Stimulated activated naive CD8-positive, alpha-beta T cell treated with anti-CD3 and anti-CD28 coated beads, Interleukin-15, Interleukin-2, amounts not matched to agents 100 ng/mL and 50 ng/mL, for 24 hours (primary cell): ENCODE measurements around the gene ADK.

Experiments
- H3K27ac Mint-ChIP-seq: one replicate; pipeline ENCODE4 v1.8.0; 2021; ENCODE audit warnings: mild to moderate bottlenecking, mixed read lengths
- H3K27me3 Mint-ChIP-seq: one replicate; pipeline ENCODE4 v1.8.0; 2021; ENCODE audit warnings: mixed read lengths
- H3K36me3 Mint-ChIP-seq: one replicate; pipeline ENCODE4 v1.8.0; 2021; ENCODE audit warnings: low read depth, mixed read lengths
- H3K4me1 Mint-ChIP-seq: one replicate; pipeline ENCODE4 v1.8.0; 2021; ENCODE audit warnings: low read depth, mixed read lengths
- H3K4me3 Mint-ChIP-seq: one replicate; pipeline ENCODE4 v1.8.0; 2021; ENCODE audit warnings: mild to moderate bottlenecking, mixed read lengths
- H3K9me3 Mint-ChIP-seq: one replicate; pipeline ENCODE4 v1.8.0; 2021; ENCODE audit warnings: mixed read lengths

Gene ADK

DNA sequence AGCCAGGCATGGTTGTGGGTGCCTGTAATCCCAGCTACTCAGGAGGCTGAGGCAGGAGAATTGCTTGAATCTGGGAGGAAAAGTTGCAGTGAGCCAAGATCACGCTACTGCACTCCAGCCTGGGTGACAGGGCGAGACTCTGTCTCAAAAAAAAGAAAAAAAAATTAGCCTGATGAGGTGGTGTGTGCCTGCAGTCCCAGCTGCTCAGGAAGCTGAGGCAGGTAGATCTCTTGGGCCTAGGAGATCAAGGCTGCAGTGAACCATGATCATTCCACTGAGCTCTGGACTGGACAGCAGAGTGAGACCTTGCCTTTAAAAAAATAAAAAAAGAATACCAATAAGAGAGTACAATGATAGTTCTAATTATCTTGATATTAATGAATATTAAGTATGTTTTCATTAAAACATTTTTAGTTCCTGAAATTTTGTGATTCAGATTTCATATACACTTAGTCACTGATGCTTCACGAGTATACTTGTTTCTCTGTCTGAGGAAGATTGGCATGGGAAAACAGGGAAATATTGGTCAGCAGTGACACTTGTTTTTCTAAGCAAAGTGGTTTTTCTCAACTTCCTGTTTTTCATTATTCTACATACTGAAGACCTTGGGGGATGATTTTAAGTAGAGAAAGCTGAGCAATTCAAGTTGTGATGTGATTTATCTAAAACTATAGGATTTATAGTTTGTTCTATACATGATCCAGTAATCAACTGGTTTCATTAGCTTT is 76.8 kb downstream of the ADK start:
- H3K27me3 Mint-ChIP-seq, result no peaks in the 10 kb centered on the region
- peaks cover 24% of the 10 kb centered on the region for H3K36me3 Mint-ChIP-seq
- peak overlapping the region; percentile 53 for H3K4me3 Mint-ChIP-seq
- H3K4me1 Mint-ChIP-seq, result peaks cover 34% of the 10 kb centered on the region
- H3K9me3 Mint-ChIP-seq, result no peaks in the 10 kb centered on the region
- peak overlapping the region; percentile 87 for H3K27ac Mint-ChIP-seq

DNA sequence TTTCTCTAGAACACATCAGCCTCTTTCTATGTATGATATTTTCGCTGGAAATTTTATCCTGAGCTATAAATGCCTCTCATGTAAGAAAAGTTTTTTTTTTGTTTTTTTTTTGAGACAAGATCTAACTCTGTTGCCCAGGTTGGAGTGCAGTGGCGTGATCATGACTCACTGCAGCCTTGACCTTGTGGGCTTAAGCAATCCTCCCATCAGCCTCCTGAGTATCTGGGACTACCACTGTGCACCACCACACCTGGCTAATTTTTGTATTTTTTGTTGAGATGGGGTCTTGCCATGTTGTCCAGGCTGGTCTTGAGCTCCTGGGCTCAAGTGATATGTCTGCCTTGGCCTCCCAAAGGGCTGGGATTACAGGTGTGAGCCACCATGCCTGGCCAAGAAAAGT is 80.4 kb downstream of the ADK start:
- Mint-ChIP-seq H3K27me3 (no peaks in the 10 kb centered on the region), H3K9me3 (no peaks in the 10 kb centered on the region), H3K27ac (peak overlapping the region; percentile 63), H3K4me1 (peaks cover 24% of the 10 kb centered on the region), H3K4me3 (no peak overlapping the region), H3K36me3 (peaks cover 14% of the 10 kb centered on the region)

DNA sequence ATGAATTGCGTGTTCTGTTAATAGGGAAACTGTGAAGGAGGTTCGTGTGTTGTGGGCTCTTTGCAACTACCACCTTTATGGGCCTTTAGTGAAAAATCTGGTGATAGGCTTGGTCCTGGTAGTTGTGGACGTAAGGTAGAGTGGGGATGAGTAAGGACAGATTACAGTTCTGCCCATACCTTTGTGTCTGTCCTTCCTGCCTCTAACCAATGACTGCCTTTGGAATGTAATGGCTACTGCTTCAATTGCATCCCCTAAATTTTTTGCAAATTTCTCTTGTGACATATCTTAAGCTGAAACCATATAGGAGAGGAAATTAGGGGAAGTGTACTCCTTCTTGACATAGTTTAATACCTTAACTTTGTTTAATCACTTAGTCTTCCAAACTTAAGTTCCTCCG is 82.3 kb downstream of the ADK start:
- H3K9me3 Mint-ChIP-seq, result no peaks in the 10 kb centered on the region
- H3K27ac Mint-ChIP-seq, result no peak overlapping the region
- H3K4me1 Mint-ChIP-seq, result peaks cover 8% of the 10 kb centered on the region
- H3K27me3 Mint-ChIP-seq, result no peaks in the 10 kb centered on the region
- H3K36me3 Mint-ChIP-seq, result peaks cover 16% of the 10 kb centered on the region
- H3K4me3 Mint-ChIP-seq, result no peak overlapping the region

DNA sequence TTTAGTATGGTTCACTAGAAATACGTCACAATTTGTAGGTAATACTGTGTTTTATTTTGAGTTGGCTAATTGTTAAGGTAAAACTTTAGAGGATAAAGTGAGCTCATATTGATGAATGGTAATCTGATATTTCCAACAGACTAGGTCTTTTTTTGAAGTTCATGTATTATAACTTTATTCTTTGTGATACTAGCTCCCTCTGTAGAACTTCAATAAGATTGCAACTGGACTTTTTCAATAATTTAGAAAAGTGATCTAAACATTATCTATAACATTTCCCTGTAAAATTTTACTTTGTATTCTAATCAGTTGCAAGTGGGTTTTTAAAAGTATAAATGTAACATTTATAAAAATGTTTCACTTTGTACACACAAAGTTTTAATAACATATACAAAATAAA is 83.5 kb downstream of the ADK start:
- no peak overlapping the region for H3K4me3 Mint-ChIP-seq
- H3K9me3 Mint-ChIP-seq, result no peaks in the 10 kb centered on the region
- no peaks in the 10 kb centered on the region for H3K27me3 Mint-ChIP-seq
- H3K36me3 Mint-ChIP-seq, result peaks cover 17% of the 10 kb centered on the region
- peaks cover 7% of the 10 kb centered on the region for H3K4me1 Mint-ChIP-seq
- H3K27ac Mint-ChIP-seq, result no peak overlapping the region

DNA sequence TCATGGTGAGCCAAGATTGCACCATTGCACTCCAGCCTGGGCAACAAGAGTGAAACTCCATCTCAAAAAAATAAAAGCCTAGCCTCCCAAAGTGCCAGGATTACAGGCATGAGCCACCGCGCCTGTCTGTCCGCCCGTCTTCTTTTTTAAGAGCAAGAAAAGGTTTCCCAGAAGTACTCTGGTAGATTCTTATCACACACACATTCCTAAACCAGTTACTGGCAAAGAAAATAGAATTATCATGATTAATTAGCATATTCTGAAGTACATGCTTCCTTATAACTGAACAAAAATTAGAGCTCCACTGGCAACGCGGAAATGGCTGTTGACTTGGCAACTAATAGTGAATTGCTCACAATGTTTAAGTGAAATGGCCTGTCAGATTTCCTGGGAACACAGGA is 87.0 kb downstream of the ADK start:
- Mint-ChIP-seq H3K36me3 (peaks cover 17% of the 10 kb centered on the region), H3K4me1 (peaks cover 7% of the 10 kb centered on the region), H3K27me3 (no peaks in the 10 kb centered on the region), H3K9me3 (no peaks in the 10 kb centered on the region), H3K4me3 (no peak overlapping the region), H3K27ac (no peak overlapping the region)

DNA sequence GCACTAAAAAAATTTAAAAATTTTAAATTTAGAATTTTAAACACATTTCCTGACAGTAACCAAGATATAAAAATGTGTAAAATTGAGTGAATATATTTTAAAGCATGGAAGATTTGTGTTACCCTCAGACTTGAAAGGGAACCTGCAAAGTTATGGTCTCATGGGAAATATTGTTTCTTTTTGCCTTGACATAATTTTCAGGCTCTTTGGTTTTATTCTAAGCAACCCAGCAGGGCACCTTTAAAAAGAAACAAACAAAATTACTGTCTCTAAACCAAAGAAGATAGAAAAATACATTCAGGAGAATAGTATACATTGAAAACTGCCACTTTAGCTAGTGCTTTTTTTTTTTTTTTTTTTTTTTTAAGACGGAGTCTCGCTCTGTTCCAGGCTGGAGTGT is 87.5 kb downstream of the ADK start:
- Mint-ChIP-seq H3K27ac (no peak overlapping the region), H3K36me3 (peaks cover 21% of the 10 kb centered on the region), H3K9me3 (no peaks in the 10 kb centered on the region), H3K4me1 (peaks cover 7% of the 10 kb centered on the region), H3K27me3 (no peaks in the 10 kb centered on the region), H3K4me3 (no peak overlapping the region)

DNA sequence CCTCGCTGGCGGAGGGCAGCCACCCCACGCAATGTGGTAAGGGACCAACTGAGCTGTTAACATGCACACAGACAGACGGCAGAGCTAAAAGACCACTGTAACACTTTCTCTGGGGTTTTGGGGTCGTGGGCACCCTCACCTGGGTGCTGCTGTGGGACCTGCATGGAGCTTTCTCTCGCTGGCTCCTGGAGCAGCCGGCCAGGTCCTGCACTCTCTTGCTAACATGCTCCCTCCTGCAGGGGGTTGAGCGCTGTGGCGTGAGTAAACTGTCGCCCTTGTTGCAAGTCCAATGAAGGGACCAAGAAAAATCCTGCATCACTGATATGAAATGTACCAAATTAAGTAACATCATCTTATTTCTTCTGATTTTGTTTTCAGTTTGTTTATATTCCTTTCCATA is 92.0 kb downstream of the ADK start:
- Mint-ChIP-seq H3K9me3 (no peaks in the 10 kb centered on the region), H3K27ac (no peak overlapping the region)

DNA sequence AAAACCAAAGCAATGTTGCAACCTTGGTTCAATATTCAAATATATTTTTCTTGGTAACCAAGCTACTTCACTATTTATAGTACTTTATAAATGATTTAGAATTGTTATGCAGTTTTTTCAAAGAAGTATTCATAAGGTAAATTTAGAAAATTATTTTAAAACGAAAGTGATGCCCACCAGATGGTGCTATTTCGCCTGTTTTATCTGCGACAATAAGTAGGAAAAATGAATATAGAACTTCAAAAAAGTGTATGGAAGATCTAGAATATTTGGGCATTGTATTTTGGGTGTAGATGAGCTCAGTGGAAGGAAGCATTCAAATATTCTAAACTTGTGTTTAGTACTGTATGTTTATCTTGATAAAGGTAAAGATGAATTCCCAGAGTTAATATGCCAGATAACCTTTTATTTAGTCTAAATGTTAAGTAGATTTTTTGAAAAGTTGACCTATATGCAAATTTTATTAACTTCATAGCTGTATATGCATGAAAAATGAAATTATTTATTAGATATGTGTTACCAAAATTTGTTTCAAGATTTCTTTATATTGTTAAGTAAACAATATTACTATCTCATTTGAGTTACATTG is 93.2 kb downstream of the ADK start:
- peaks cover 23% of the 10 kb centered on the region for H3K36me3 Mint-ChIP-seq

More for the DNA sequence above, 92.0 kb downstream of the ADK start:
- H3K36me3 Mint-ChIP-seq, result peaks cover 27% of the 10 kb centered on the region
- H3K27me3 Mint-ChIP-seq, result no peaks in the 10 kb centered on the region
- no peak overlapping the region for H3K4me3 Mint-ChIP-seq
- peaks cover 2% of the 10 kb centered on the region for H3K4me1 Mint-ChIP-seq

DNA sequence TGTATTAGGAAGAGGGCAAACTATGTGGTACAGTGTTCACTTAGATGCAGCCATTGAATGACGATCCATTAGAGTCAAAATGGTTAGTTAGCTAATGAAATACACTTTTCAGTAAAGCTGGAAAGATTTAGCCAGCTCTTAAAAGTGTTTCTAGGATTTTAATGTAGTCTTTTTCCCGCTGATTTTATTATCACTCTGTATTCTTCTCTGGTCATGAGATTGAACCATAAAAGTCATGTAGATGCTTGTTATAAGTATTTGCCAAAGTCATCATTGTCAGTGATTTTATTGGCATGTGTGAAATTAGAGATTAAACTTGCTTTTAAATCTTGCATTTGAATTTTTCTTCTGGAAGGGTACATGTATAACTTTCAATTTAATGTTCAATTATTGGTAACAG is 93.8 kb downstream of the ADK start:
- Mint-ChIP-seq H3K9me3 (no peaks in the 10 kb centered on the region), H3K4me1 (no peaks in the 10 kb centered on the region), H3K27ac (no peak overlapping the region), H3K27me3 (no peaks in the 10 kb centered on the region), H3K36me3 (peaks cover 21% of the 10 kb centered on the region), H3K4me3 (no peak overlapping the region)

More for the DNA sequence above, 93.2 kb downstream of the ADK start:
- Mint-ChIP-seq H3K4me1 (peaks cover under 1% of the 10 kb centered on the region), H3K27ac (no peak overlapping the region), H3K9me3 (no peaks in the 10 kb centered on the region), H3K27me3 (no peaks in the 10 kb centered on the region), H3K4me3 (no peak overlapping the region)

DNA sequence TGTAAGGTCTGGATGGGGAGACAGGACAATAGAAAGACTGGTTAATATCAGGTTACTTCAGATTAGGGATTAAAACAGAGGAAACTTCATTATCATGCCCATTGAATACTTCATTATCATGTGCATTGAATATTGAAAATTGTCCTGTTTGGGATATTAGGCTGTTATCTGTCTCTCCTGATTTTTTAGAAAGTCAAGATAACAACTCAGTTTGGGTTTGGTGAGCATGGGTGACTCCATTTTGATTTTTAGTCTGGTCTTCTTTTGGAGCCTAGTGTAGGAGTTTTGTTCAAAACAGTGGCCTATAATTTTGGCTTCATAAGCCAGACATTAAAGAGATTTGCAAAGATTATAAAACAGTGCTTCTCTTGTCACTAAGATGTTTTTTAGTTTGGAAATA is 95.5 kb downstream of the ADK start:
- H3K4me1 Mint-ChIP-seq, result no peaks in the 10 kb centered on the region
- no peaks in the 10 kb centered on the region for H3K27me3 Mint-ChIP-seq
- peaks cover 21% of the 10 kb centered on the region for H3K36me3 Mint-ChIP-seq
- H3K4me3 Mint-ChIP-seq, result no peak overlapping the region
- H3K27ac Mint-ChIP-seq, result no peak overlapping the region
- no peaks in the 10 kb centered on the region for H3K9me3 Mint-ChIP-seq

DNA sequence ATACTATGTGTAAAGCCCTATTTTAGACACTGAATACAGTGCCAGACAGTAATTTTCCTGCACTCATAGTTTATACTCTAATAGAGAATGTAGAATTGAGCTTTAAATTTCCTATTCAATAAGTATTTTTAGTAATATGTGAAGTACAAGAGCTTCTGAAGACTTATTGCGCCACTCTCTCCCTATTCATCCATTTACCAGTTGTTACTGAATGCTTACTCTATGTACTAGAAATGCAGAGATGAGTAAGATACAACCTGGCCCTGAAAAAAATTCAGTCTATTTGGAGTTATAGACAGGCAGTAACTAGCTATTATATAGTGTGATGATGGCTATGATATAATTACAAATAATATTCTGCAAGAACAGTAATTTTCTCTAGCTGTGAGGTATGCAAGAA is 98.8 kb downstream of the ADK start:
- H3K27ac Mint-ChIP-seq, result no peak overlapping the region
- H3K27me3 Mint-ChIP-seq, result no peaks in the 10 kb centered on the region
- no peak overlapping the region for H3K4me3 Mint-ChIP-seq
- H3K36me3 Mint-ChIP-seq, result peaks cover 12% of the 10 kb centered on the region
- no peaks in the 10 kb centered on the region for H3K9me3 Mint-ChIP-seq
- H3K4me1 Mint-ChIP-seq, result peaks cover 1% of the 10 kb centered on the region

DNA sequence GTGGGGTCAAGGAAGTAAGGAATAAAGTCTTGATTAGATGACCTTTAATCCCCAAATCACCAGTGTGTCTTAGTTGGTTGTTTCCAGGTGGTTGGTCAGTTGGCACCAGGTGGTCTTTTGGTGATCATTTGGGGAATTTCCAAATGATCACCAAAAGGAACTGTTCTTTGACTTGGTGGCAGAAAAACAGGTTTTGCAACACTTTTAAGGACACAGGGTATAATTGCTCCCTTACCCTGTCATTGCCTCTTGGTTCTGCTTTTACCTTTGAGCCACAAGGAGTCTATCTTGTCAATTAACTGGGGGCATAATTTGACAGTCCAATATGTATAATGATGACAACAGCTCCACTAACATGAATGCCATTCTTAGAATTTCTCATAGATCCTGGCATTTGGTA is 104.2 kb downstream of the ADK start:
- H3K36me3 Mint-ChIP-seq, result peaks cover 7% of the 10 kb centered on the region
- H3K27me3 Mint-ChIP-seq, result no peaks in the 10 kb centered on the region
- H3K4me1 Mint-ChIP-seq, result peaks cover 19% of the 10 kb centered on the region
- no peak overlapping the region for H3K27ac Mint-ChIP-seq
- no peak overlapping the region for H3K4me3 Mint-ChIP-seq
- no peaks in the 10 kb centered on the region for H3K9me3 Mint-ChIP-seq

DNA sequence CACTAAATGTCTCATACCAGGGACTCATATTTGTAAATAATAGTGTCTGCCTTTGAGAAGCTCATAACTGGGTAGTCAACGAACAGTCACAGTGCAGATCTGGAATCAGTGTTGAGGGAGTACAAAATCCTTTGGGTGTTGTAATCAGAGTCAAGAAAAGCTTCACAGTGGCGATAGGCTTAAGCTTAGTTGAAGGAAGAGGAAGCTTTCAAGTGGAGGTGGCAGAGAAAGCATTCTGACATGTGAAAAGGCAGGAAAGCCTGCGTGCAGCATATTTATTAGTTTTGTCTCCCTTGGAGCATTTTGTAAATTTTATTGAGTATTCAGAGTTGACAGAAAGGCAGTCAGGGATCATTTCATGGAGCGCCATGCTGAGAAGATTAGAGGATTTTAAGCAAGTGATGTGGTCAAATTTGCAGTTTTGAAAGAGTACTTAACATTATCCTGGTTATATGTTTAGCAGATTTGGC is 104.9 kb downstream of the ADK start:
- Mint-ChIP-seq H3K9me3 (no peaks in the 10 kb centered on the region), H3K4me3 (no peak overlapping the region), H3K36me3 (peaks cover 7% of the 10 kb centered on the region), H3K27ac (no peak overlapping the region), H3K4me1 (peaks cover 22% of the 10 kb centered on the region), H3K27me3 (no peaks in the 10 kb centered on the region)

DNA sequence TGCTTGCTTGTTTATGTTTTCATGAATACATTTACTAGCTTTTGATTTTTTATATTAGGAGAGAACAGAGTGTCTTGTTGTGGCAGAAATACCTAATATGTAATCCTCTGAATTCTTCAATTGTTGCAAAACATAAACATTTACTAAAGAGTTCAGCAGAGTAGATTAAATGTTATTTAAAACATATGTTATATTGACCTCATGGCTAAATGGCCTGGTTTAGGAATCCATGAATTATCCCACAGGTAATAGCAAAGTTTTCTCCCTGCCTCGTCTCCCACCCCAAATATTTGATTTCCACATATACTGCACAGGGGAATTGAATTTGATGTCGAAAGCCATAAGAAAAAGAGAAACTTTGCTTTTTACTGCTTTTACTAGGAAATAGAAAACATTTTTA is 111.8 kb downstream of the ADK start:
- no peaks in the 10 kb centered on the region for H3K27me3 Mint-ChIP-seq
- peaks cover 15% of the 10 kb centered on the region for H3K36me3 Mint-ChIP-seq
- no peak overlapping the region for H3K27ac Mint-ChIP-seq
- no peaks in the 10 kb centered on the region for H3K9me3 Mint-ChIP-seq
- no peak overlapping the region for H3K4me3 Mint-ChIP-seq
- peaks cover 33% of the 10 kb centered on the region for H3K4me1 Mint-ChIP-seq

DNA sequence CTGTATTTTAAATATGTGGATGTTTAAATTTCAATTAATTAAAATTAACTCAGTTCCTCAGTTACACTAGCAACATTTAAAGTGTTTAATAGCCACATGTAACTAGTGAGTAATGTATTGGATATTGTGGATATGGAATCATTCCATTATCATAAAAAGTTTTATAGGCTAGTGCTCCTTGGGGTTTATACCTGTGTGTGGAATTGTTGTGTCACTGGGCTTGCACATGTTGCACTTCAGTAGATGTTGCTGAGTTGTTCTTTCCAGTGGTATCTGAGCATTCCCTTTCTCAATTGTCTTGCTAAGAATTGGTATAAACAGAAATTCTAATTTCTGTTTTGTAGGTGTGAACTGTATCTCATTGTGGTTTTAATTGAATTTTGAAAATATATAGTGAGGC is 113.0 kb downstream of the ADK start:
- Mint-ChIP-seq H3K9me3 (no peaks in the 10 kb centered on the region), H3K36me3 (peaks cover 15% of the 10 kb centered on the region), H3K27me3 (no peaks in the 10 kb centered on the region), H3K4me3 (no peak overlapping the region), H3K27ac (no peak overlapping the region), H3K4me1 (peaks cover 33% of the 10 kb centered on the region)

DNA sequence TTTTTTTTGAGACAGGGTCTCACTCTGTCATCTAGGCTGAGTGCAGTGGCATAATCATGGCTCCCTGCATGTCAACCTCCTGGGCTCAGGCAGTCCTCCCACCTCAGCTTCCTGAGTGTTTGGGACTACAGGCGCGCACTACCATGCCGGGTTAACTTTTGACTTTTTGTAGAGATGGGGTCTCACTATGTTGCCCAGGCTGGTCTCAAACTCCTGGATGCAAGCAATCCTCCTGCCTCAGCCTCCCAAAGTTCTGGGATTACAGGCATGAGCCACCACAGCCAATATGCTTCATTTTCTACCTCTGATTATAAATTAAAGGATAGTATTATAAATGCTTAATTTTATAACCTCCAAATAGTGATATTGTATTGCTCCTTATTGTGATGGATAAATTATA is 121.3 kb downstream of the ADK start:
- Mint-ChIP-seq H3K27me3 (no peaks in the 10 kb centered on the region), H3K9me3 (no peaks in the 10 kb centered on the region), H3K36me3 (peaks cover 13% of the 10 kb centered on the region), H3K4me3 (no peak overlapping the region), H3K4me1 (no peaks in the 10 kb centered on the region), H3K27ac (no peak overlapping the region)
